ENCODE results near the gene PPP1R16B.

Gene PPP1R16B

GRCh38 chr20:38866265-38867061 is 61.0 kb downstream of the PPP1R16B start:
- Histone ChIP-seq H3K36me3 (no peaks in the 10 kb centered on the region), H3K27ac (peak overlapping the region; percentile 30; the same call in 1 of the 2 replicates), H3K9ac (no peak overlapping the region), H4K20me1 (no peaks in the 10 kb centered on the region), H3K4me3 (no peak overlapping the region), H3K9me3 (peaks cover 5% of the 10 kb centered on the region), H3K27me3 (no peaks in the 10 kb centered on the region), H3K4me1 (peaks cover 71% of the 10 kb centered on the region), H3K4me2 (peak overlapping the region; percentile 55)
- no peak for TF ChIP-seq Cebpa-rat (IDR thresholded peaks at IDR 0.05)

GRCh38 chr20:38867062-38867359 is 61.5 kb downstream of the PPP1R16B start:
- Histone ChIP-seq H4K20me1 (no peaks in the 10 kb centered on the region), H3K36me3 (no peaks in the 10 kb centered on the region), H3K9me3 (peaks cover 5% of the 10 kb centered on the region), H3K27me3 (no peaks in the 10 kb centered on the region), H3K4me1 (peaks cover 71% of the 10 kb centered on the region), H3K9ac (no peak overlapping the region), H3K4me2 (peak overlapping the region; percentile 55), H3K27ac (no peak overlapping the region), H3K4me3 (no peak overlapping the region)
- no peak for TF ChIP-seq Cebpa-rat (IDR thresholded peaks at IDR 0.05)

GRCh38 chr20:38870733-38871559 is 65.4 kb downstream of the PPP1R16B start:
- Histone ChIP-seq H3K4me3 (no peak overlapping the region), H3K9ac (no peak overlapping the region), H3K36me3 (no peaks in the 10 kb centered on the region), H3K4me2 (peak overlapping the region; percentile 10), H3K27me3 (no peaks in the 10 kb centered on the region), H3K27ac (peak overlapping the region; percentile 21; the same call in 1 of the 2 replicates), H3K4me1 (peaks cover 85% of the 10 kb centered on the region), H4K20me1 (no peaks in the 10 kb centered on the region), H3K9me3 (peaks cover 5% of the 10 kb centered on the region)
- TF ChIP-seq Cebpa-rat (IDR thresholded peaks at IDR 0.05) = no peak

- H3K9me3 ChIP-seq = peaks cover 5% of the 10 kb centered on the region
- no peak overlapping the region for H3K9ac ChIP-seq
- H3K27ac ChIP-seq = no peak overlapping the region
- H3K4me3 ChIP-seq = no peak overlapping the region
- no peaks in the 10 kb centered on the region for H4K20me1 ChIP-seq
- peaks cover 85% of the 10 kb centered on the region for H3K4me1 ChIP-seq
- peak overlapping the region; percentile 91 for H3K4me2 ChIP-seq
- no peak for TF ChIP-seq Cebpa-rat (IDR thresholded peaks at IDR 0.05)
- H3K27me3 ChIP-seq = no peaks in the 10 kb centered on the region
- no peaks in the 10 kb centered on the region for H3K36me3 ChIP-seq
Measured at GRCh38 chr20:38871560-38871953, 66.1 kb downstream of the PPP1R16B start.

GRCh38 chr20:38872036-38872435 is 66.5 kb downstream of the PPP1R16B start:
- no peaks in the 10 kb centered on the region for H3K36me3 ChIP-seq
- H4K20me1 ChIP-seq = no peaks in the 10 kb centered on the region
- H3K27ac ChIP-seq = peak overlapping the region; percentile 83
- peaks cover 85% of the 10 kb centered on the region for H3K4me1 ChIP-seq
- no peak for TF ChIP-seq Cebpa-rat (IDR thresholded peaks at IDR 0.05)
- H3K4me2 ChIP-seq = peak overlapping the region; percentile 91
- H3K9ac ChIP-seq = peak overlapping the region; percentile 50; the same call in 1 of the 2 replicates
- no peaks in the 10 kb centered on the region for H3K27me3 ChIP-seq
- H3K9me3 ChIP-seq = peaks cover 5% of the 10 kb centered on the region
- no peak overlapping the region for H3K4me3 ChIP-seq

- Histone ChIP-seq H3K4me1 (peaks cover 84% of the 10 kb centered on the region), H3K4me3 (peak overlapping the region; percentile 32; the same call in 1 of the 2 replicates), H3K4me2 (peak overlapping the region; percentile 91)
Measured at GRCh38 chr20:38872491-38873049, 67.1 kb downstream of the PPP1R16B start.

GRCh38 chr20:38873050-38873581 is 67.6 kb downstream of the PPP1R16B start:
- peak overlapping the region; percentile 32; the same call in 1 of the 2 replicates for H3K4me3 ChIP-seq
- no peaks in the 10 kb centered on the region for H3K27me3 ChIP-seq
- TF ChIP-seq Cebpa-rat (IDR thresholded peaks at IDR 0.05) = no peak
- H3K9ac ChIP-seq = peak overlapping the region; percentile 50; the same call in 1 of the 2 replicates
- H3K36me3 ChIP-seq = no peaks in the 10 kb centered on the region
- peaks cover 5% of the 10 kb centered on the region for H3K9me3 ChIP-seq
- no peaks in the 10 kb centered on the region for H4K20me1 ChIP-seq
- H3K4me1 ChIP-seq = peaks cover 79% of the 10 kb centered on the region
- H3K4me2 ChIP-seq = peak overlapping the region; percentile 91
- H3K27ac ChIP-seq = peak overlapping the region; percentile 83

More at GRCh38 chr20:38872491-38873049, 67.1 kb downstream of the PPP1R16B start:
- TF ChIP-seq Cebpa-rat (IDR thresholded peaks at IDR 0.05) = no peak
- Histone ChIP-seq H3K36me3 (no peaks in the 10 kb centered on the region), H3K9ac (peak overlapping the region; percentile 50; the same call in 1 of the 2 replicates), H3K27me3 (no peaks in the 10 kb centered on the region), H4K20me1 (no peaks in the 10 kb centered on the region), H3K27ac (peak overlapping the region; percentile 83), H3K9me3 (peaks cover 5% of the 10 kb centered on the region)

- TF ChIP-seq Cebpa-rat (IDR thresholded peaks at IDR 0.05) = no peak
- Histone ChIP-seq H3K9me3 (no peaks in the 10 kb centered on the region), H3K36me3 (no peaks in the 10 kb centered on the region), H3K4me1 (peaks cover 82% of the 10 kb centered on the region), H3K4me3 (peak overlapping the region; percentile 55), H3K4me2 (peak overlapping the region; percentile 91), H3K27ac (peak overlapping the region; percentile 83), H4K20me1 (peaks cover 8% of the 10 kb centered on the region; the same call in 1 of the 2 replicates), H3K27me3 (no peaks in the 10 kb centered on the region), H3K9ac (peak overlapping the region; percentile 65)
Measured at GRCh38 chr20:38874460-38875174, 69.1 kb downstream of the PPP1R16B start.
